T-helper 1 cell (primary cell): ENCODE measurements around the gene PRAMEF15.
A peak's percentile ranks its signal among the peaks of the same experiment; 100 is the strongest.
"Not testable (repeated sequence)": the region's sequence is repeated elsewhere in the genome, so short reads cannot be mapped to it uniquely, and the experiment has no call there.

Experiments used
- DNase-seq, 5 donors: peaks; one replicate each; pipeline ENCODE4 v3.0.0-alpha.2; 2012 to 2020
- total RNA-seq, 4 donors: gene quantifications; one replicate each; lab custom pipeline; 2026; lab: John Stamatoyannopoulos, UW

Gene PRAMEF15
- 0 reads per million in 4 donors for total RNA-seq

- not testable (repeated sequence) for DNase-seq
These were observed at the start of gene PRAMEF15 for GRCh38 chr1:13315281-13315680. TSS of gene PRAMEF15 (plus strand) at chr1:13315581. CDS start at chr1:13318408, 2,827 bp downstream.

- DNase-seq, result not testable (repeated sequence)
These were observed 38.4 kb upstream of the PRAMEF15 start for GRCh38 chr1:13277016-13277415.

- not testable (repeated sequence) for DNase-seq
These were observed 35.8 kb upstream of the PRAMEF15 start for GRCh38 chr1:13279617-13280016.

GRCh38 chr1:13285037-13285436, 30.3 kb upstream of the PRAMEF15 start, which contains the start of gene PRAMEF8:
TSS of gene PRAMEF8 (minus strand) at chr1:13285137. CDS start at chr1:13284091, 1,046 bp downstream.
- not testable (repeated sequence) for DNase-seq

GRCh38 chr1:13289030-13289429, 26.4 kb upstream of the PRAMEF15 start:
- DNase-seq, result not testable (repeated sequence)

GRCh38 chr1:13297216-13297931, 18.0 kb upstream of the PRAMEF15 start:
- not testable (repeated sequence) for DNase-seq

DNA sequence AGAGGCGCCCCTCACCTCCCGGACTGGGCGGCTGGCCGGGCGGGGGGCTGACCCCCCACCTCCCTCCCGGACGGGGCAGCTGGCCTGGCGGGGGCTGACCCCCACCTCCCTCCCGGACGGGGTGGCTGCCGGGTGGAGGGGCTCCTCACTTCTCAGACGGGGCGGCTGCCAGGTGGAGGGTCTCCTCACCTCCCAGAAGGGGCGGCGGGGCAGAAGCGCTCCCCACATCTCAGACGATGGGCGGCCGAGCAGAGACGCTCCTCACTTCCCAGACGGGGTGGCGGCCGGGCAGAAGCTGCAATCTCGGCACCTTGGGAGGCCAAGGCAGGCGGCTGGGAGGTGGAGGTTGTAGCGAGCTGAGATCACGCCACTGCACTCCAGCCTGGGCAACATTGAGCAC, 16.7 kb upstream of the PRAMEF15 start:
- not testable (repeated sequence) for DNase-seq

DNA sequence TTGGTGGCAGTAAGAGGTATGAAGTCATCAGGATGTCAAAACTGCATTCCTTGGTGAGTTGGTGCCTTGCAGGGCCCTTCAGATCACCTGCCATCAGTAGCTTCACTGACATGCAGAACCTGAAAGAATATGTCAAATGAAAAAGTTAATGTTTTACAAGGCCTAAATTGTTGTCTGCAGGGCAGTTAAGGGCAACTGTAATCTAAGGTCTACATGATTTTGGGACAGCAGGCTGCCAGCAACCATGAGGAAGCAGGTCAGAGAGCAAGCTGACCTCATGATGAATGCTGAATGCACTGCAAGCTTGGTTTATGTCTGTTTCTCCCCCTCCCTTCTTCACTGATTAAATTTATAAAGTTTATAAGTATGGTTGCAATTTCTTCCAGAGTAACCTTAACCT, 13.2 kb upstream of the PRAMEF15 start:
- not testable (repeated sequence) for DNase-seq

- not testable (repeated sequence) for DNase-seq
These were observed 12.1 kb upstream of the PRAMEF15 start, which contains the start of gene PRAMEF33 for GRCh38 chr1:13303239-13303638. TSS of gene PRAMEF33 (plus strand) at chr1:13303539. CDS start at chr1:13305955, 2,416 bp downstream.

GRCh38 chr1:13342496-13342895, 27.1 kb downstream of the PRAMEF15 start:
- not testable (repeated sequence) for DNase-seq

DNA sequence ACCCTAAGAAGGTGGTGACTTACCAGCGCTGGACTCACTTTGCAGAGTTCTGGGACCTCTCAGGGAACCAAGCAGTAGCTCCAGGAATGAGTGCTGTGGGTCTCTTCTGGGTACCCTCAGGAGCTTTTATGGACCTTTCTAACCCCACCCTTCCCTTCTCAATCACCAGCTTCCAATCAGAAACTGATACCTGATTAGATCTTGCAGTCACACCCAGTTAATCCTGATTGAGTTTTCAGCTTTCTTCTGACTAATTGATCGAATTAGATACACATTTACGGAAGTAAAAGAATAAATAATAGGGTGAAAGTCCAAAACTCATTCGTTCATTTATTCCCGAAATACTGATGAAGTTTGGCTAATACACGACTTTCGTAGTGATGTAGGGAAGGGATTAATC, 31.7 kb downstream of the PRAMEF15 start, which contains the start of gene PRAMEF14:
PRAMEF14 (minus strand) TSS at position 101 of the 400 bp plus-strand sequence. CDS start 1,820 bp downstream, outside the sequence.
- not testable (repeated sequence) for DNase-seq

DNA sequence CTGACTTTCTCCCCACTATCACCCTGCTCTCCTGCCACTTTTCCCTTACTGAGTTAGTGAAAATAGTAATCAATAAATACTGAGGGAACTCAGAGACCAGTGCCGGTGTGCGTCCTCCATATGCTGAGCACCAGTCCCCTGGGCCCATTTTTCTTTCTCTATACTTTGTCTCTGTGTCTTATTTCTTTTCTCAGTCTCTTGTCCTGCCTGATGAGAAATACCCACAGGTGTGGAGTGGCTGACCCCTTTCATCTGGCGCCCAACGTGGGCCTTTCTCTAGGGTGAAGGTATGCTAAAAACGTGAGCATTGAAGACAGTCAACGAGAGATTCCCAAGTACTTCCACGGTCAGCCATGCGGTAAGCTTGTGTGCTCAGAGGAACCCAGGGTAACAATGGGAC, 38.1 kb downstream of the PRAMEF15 start:
- not testable (repeated sequence) for DNase-seq

GRCh38 chr1:13354475-13354874, 39.1 kb downstream of the PRAMEF15 start:
- not testable (repeated sequence) for DNase-seq

DNA sequence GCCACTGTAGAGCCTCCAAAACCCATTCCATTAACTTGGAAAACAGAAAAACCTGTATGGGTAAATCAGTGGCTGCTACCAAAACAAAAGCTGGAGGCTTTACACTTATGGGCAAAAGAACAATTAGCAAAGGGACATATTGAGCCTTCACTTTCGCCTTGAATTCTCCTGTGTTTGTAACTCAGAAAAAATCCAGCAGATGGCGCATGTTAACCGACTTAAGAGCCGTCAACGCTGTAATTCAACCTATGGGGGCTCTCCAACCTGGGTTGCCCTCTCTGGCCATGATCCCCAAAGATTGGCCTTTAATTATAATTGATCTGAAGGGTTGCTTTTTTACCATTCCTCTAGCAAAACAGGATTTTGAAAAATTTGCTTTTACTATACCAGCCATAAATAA, 41.4 kb downstream of the PRAMEF15 start:
- peak in 2 of 5 donors; percentile 2 to 30 for DNase-seq

DNA sequence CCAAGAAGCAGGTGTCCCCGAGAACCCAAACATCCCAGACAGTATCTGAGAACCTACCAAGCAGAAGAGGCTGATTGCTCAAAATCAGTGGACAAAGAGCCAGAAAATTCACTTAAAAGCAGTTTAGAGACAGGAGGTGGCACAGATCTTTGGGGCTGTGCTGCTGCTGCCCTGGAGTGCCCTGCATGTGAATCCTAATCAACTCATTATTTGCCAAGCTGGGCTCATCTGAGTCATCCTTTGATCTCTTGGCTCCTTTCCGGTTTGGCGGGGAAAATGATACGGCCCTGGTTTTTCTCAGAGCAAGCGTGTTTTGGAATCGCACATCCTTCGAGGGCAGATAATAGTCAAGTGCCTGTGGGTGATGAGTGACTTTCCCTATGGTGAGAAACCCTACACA, 47.0 kb downstream of the PRAMEF15 start:
- DNase-seq, result not testable (repeated sequence)

DNA sequence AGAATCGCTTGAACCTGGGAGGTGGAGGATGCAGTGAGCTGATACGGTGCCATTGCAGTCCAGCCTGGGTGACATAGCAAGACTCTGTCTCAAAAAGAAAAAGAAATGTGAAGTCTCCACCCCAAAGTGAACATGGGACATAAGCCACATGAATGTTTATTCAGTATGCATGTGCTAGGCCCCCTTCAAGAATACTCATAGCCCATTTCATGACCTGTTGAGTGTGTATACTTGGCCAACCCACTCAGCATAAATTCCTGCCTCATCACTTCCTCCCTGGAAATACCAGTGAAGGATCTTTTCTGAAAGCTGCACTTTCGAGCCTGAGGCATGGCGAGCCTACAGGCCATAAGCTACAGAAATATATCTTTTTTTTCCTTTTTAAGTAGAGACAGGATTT, 49.5 kb downstream of the PRAMEF15 start:
- DNase-seq, result not testable (repeated sequence)

- DNase-seq, result not testable (repeated sequence)
These were observed 51.2 kb downstream of the PRAMEF15 start for GRCh38 chr1:13366536-13366935.

DNA sequence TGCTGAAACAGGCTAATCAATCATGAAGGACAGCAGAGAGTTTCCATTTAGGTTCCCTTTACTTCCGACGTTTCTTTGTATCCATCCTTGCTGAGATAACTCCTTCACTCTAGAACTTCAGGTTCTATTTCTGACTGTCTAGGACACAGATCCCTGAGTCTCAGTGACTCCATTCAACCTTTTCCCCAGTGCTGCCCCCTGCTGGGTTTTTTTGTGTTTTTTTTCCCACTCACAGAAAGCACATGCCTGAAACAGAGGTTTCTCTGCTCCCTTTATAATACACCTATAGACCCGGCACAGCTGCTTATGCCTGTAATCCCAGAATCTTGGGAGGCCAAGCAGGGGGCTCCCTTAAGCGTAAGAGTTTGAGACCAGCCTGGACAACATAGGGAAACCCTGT, 53.2 kb downstream of the PRAMEF15 start:
- not testable (repeated sequence) for DNase-seq
